ENCODE data around the gene ADNP.

Gene ADNP

DNA sequence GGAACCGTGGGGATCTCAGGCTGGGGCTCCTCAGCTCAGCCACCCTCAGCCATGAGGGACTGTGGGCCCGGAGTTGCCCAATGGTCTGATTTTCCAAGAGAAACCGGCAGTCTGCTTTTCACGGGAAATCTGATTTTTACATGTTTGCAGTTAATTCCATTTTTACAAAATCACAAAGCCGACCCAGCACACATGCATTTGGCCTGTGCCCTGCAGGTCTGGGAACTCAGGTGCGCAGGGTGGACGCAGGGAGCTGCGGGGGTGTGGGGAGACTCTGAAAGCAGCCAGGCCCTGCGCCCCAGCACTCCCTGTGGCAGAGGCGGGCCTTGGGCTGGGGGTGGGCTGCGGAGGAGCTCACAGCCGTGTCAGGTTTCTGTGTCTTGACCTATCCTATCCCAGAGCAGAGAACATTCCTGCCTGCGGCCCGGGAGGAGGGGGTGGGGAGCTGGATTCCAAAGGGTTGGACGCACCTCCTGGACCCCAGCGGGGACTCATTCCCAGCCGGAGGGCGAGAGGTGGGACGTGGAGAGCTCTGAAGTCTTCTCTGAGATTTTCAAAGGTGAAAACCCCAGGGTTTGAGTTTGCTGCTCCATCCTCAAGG, 60.6 kb downstream of the ADNP start:
- DNase-seq = no peak

DNA sequence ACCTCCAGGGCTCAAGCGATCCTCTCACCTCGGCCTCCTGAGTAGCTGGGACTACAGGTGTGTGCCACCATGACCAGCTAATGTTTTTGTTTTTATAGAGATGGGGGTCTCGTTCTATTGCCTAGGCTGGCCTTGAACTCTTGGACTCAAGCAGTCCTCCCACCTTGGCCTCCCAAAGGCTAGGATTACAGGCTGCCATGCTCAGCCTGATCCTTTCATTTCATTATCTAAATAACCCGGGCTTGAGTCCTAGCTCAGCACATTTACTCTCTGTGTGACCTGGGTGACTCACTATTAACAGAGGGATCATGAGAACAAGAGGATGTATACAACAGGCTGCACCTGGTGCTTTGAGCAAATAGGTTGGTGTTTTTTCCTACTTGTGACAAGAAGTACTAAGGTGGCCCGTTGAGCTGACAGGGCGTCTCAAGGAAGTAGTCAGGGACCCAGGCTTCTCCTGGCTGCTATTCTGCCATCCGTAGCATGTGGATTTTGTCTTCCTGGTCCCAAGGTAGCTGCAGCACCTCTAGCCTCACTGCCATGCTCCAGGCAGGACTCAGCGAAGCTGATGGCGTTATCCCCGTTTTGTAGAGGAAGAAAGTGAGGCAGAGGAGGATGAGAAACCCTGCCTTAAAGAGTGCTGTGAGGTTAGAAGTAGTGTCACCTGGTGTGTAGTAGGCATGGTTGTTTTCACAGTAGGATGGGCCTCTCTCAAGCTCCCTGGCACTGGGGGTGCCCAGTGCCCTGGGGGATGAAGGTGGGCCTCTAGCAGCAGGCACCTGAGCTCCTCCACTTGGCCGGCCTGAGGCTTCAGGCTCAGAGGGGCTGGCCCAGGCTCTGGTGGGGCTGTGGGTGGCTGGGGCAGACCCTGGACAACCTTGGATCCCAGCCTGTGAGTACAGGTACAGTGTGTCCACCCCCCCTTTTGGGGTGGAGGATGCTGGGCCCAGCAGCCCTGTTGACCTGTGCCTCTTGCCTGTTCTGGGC, 62.4 kb downstream of the ADNP start:
- peak; percentile 65 for DNase-seq

DNA sequence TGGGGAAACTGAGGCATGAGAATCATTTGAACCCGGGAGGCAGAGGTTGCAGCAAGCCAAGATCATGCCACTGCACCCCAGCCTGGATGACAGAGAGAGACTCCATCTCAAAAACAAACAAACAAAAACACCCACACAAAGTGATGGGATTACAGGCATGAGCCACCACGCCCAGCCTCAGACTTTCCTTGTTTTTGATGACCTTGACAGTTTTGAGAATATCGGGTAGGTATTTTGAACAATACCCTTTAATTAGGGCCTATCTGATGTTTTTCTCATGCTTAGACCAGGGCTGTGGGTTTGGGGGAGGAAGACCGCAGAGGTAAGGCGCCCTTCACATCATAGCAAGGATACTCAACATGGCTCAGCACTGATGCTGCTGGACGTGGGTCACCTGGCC, 63.4 kb downstream of the ADNP start:
- no peak for DNase-seq

DNA sequence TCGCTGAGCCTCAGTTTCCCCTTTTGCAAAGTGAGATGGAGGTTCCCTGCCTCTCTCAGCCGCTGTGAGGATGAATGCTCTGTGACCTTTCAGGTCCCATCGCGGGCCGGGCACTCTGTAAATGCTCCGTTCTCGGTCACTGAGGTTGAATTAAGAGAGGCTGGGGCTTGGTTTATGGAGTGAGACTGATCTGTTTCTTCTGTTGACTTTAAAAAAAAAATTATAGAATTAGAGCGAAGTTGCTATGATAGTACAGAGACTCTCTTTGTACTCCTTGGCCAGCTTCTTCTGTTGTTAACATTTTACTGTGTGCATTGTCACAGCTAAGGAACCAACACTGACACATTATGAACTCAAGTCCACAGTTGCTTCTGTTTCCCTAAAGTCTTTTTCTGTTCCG, 64.4 kb downstream of the ADNP start:
- DNase-seq = no peak

DNA sequence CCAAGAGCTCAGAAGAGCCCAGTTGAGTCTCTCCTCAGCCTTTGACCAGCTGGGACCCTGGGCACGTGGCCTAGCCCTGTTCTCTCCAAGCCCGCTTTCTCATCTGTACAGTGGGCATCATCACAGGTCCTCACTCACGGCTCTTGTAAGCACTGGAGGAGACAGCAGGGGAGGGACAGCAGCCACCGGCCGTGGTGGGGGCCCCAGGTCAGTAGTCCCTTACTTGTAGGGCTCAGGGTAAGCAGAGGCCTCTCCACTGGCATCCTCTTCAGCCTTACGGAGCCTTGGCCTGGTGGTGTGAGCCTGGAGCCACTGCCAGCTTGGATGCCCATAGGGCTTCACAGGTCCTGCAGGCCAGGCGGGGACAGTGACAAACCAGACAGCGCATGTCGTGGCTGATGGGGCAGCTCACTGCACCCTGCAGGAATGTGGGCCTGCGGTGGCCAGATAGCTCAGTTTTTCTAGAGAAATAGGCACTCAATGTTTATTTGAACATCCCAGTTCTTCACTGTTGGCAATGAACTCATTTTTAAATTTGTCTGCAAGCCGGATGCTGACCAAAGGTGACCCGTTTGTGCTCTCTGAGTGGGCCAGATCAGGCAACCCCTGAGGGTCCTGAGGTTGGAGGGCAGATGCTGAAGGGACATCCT, 65.1 kb downstream of the ADNP start:
- no peak for DNase-seq

DNA sequence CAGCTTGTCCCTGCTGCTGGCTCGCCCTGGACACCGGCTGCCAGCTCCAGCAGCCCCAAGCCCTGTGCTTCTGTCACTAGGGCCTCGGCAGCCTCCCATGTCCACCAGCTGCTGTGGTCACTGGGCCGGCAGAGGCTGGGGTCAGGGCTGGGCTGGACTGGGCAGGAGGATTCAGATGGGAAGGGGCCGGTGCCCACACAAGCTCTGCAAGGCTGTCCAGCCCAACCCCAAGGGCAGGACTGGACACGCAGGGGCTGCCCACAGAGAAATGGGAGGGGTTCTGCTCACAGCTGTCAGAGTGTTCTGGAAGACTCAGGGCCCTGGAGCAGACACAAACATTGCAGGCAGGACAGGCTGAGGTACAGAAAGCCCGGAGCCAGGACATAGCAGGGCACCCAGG, 65.6 kb downstream of the ADNP start:
- DNase-seq = no peak

DNA sequence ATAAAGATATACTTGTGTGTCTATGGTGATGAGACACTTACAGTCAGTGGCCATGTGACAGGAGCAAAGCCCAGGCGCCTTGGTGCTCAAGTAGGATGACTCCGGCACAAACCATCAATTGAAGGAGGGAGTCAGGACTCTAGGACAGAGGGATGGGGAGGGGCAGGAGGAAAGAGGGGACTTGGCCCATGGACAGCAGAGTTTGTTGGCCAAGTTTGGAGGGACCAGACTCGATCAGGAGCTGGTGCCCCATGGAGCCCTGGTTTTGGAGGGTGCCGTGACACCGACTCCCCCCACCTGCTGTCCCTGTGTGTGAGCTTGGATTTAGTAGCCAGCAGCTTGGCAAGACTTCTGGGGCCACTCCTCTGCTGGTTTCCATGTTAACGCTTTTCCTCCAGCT, 66.1 kb downstream of the ADNP start:
- no peak for DNase-seq

DNA sequence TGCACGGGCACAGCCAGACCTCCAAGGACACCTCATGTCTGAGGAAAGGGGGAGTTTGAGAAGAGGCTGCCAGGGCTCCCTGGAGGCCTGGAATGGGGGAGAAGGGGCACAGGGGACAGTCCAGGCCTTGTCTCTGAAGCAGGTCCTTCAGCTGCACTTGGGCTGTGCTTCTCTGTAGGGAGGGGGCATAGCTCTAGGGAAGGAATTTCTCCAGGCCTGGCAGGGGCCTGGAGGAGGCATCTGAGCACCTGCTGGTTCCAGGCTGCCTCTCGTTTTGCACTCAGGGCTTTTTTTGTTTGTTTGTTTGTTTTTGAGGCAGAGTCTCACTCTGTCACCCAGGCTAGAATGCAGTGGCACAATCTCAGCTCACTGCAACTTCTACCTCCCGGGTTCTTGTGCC, 68.7 kb downstream of the ADNP start:
- no peak for DNase-seq

DNA sequence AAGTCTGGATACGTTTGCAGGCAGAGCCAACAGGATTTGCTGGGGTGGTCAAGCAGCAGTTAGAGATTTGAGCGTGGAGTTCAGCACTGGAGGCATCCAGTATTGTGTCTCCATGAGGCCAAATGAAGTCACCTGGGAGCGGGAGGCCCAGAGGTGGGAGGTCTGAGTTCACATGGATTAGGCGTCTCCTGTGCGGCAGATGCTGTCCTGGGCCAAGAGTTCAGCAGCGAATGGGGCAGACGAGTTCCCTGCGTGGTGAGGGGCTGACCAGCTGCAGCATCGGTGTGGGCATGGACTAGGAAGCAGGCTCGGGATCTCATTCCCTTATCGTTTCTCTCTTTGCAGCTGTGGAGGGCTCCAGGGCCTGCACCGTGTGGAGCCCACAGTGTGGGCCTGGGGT, 70.2 kb downstream of the ADNP start:
- DNase-seq = no peak

DNA sequence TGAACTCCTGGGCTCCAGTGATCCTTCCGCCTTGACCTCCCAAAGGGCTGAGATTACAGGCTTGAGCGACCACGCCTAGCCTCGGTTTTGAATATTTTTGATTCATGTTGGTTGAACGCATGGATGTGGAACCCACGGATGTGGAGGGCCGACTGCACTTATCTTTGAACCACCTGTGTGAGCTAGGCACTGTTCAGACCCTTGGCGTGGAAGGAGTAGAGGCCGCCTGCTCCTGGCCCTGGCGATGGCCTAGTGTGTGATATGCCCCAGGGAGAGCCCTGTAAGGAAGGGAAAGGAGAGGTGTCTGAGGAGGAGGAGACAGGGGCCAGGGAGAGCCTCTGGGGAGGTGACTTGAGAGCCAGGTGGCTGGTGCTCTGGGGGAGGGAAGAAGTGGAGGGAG, 72.1 kb downstream of the ADNP start:
- DNase-seq = no peak

DNA sequence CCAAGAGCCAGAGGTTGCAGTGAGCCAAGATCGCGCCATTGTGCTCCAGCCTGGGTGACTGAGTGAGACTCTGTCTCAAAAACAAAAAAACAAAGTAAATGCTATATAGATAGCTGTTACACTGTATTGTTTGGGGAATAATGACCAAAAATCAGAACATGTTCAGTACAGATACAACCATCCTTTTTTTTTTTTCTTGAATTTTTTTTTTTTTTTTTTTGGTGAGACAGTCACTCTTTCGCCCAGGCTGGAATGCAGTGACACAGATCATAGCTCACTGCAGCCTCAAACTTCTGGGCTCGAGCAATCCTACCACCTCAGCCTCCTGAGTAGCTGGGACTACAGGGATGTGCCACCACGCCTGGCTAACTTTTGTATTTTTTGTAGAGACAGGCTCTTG, 72.7 kb downstream of the ADNP start:
- DNase-seq = no peak

DNA sequence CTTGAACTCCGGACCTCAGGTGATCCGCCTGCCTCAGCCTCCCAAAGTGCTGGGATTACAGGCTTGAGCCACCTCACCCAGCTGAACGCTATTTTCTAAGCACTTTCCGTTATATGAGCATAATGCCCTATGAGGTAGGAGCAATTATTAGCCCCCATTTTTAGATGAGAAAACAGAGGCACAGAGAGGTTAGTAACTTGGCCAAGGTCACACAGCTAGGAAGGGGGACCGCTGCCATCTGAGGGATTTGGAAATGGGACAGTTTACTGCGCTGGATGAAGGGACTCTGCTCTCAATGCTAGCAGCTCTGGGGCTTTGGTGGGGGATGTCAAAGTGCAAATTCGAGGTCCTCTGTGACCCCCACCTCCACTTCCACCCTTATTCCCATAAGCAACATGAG, 73.9 kb downstream of the ADNP start:
- DNase-seq = no peak

DNA sequence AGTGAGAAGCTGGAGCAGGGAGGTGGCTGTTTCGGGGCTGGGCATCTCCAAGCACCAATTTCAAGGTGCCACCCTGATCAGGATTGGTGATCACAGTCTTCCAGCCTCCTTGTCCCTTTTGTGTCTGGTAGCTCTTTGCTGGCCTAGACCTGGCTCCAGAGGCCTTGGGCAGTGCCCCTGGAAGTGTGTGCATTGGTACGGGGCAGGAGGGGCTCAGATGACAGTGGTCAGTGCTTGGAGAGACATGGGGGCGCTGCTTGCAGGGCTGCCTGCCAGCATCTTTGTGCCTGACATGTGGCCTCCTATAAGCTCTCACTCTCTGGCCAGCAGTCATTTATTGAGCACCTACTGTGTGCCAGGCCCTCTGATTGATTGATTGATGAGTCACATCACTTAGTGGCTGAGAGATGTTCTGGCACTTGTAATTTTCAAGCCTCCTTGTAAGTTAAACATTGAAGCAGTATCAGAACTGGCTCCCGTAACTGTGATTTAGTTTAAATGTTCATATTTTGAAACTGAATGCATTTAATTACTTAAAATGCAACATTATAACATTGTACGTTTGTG, 74.7 kb downstream of the ADNP start:
- DNase-seq = no peak

DNA sequence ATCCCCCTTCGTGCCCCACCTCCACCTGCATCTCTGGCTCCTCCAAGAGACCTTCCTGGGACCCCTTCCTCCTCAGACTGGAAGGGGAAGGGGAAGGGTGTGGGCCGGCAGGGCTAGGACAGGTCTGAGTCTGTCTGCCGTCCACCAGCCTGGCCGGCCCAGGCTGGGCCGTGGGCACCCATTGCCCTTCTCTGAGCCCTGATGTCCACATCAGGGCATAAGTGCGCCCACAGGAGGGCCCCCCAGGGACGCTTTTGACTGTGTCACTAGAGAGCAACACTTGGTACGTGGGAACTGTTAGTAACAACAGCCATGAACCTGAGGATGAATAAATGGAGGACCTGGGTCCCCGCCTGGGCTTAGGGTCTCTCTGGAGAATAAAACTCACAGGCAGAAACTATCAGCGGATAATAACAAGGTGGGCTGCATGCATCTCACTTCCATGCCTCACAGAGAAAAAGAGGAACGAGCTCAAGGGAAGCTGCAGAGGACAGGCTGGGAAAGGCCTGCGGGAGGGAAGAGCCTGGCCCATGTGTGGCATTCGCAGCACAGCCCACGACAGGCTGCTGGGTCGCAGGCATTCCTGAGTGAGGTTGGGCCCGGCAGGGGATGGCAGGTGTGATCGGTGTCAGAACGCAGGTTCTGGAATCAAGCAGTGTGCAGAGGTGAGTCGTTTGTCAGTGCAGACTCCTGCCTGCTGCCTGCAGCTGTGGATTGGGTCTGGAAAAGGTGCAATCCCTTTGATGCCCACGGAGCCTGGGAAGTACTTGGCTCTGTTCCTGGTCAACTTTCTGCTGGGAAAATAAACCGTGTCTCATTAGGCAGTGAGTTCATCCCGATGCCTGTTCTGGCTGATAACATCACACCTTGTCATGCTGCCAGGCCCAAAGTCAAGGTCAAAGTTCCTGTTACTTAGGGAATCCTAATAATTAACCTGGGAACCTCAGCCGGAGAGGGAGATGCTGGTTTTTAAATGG, 75.5 kb downstream of the ADNP start:
- no peak for DNase-seq

DNA sequence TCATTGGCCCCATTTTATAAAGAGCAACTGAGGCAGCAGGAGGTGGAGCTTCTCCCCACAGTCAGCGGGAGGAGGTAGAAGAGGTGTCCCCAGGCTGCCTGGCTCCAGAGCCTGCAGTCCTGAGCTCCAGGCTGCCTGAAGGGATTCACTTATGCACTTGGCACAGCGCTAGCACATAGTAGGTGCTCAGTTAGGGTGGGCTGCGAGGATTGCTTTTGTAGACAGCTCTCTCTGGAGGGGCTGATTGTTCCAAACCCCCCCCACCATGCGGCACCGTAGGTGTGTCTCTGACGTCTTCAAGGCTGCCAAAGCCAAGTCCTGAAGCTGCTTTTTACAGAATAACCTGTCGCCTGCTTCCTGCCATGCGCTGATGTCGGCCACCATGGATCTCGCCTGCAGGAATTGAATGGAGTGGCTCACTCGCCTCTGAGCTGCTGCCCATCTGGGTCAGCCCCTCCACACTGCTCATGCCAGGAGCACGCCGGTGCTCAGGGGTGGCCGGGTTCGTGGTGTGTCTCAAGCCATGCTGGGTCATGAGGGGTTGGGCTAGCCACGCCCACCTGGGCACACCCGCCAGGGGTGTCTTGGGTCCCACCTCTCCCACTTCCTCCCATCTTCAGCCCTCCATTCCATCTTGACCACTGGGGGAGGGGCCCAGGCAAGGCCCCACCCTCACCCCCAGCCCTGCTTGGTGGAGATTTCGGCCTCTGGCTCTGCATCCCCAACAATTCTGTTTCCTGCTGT, 76.6 kb downstream of the ADNP start:
- no peak for DNase-seq

DNA sequence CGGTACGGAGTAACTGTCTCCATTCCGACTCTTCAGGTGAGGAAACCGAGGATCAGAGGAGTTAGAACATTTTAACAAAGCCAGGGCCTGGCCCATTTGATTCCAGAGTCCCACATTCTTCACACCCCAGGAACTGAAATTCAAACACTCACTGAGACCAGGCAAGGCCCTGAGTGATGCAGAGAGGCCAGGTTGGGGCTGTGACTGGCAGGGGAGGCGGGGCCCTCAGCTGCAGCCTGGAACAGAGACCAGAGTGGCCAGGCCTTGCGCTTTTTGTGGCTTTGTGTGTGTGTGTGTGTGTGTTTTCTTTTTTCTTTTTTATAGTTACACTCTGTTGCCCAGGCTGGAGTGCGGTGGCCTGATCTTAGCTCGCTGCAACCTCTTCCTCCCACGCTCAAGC, 79.2 kb downstream of the ADNP start:
- DNase-seq = no peak

DNA sequence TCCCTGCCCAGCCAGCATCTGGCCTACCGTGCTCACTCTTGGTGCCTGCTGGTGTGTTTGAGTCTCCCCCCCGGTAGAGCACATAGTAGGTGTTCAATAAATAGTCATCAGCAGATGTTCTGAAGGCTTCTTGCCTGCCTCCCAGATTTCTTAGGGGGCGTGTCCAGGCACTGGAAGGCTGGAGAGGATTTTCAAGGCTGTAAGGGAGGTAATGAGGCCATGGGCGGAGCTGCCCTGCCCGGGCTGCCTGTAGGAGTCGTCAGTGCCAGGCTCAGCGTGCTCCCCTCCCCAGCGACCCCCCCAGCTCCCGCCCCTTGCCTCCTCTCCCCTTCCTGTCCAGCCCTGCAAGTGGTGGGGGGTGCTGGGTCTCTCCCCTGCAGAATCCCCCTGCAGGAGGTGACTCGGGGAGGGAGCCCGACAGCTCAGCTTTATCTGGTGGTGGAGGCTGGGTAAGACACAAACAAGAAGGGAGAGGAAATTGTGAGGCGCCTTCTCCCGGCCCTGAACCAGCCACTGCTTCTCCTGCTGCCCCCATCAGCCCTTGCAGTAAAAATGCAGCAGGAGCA, 80.4 kb downstream of the ADNP start:
- no peak for DNase-seq

DNA sequence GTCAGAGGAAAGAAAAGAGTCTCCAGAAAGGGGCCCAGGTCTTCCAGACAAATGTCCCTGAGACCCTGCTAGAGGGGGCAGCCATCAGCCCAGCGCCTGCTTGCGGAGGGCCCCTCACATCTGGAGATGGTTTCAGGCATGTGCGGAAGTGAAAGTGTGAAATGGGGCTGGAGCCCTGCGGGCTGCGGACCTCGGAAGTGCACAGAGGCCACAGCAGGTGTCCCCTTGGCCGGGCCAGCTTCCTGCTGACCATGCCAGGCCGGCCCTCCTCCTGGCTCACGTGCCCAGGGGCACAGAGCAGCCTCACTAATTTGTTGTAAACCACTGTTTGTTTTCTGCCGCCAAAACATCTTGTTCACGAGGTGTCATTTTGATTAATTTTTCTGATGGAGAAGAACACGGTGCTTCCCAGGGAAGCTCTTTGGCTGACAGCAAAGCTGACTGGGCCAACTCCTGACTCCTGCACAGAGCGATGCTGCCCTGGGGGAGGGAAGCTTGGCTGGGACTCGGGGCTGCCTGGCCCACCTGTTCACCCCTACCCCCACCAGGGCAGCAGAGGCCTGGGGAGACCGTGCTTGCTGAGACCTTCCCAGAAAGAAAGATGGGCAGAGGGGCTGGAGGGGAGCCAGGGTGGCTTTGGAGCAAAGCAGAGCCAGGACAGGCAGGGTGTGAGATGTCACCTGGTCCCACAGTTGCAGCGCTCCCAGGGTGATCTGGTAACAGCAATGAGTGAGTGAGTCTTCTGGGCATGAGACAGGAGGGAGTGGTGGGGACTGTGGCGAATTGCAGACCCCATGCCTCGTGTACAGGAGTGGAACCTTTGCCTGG, 82.2 kb downstream of the ADNP start:
- DNase-seq = no peak

DNA sequence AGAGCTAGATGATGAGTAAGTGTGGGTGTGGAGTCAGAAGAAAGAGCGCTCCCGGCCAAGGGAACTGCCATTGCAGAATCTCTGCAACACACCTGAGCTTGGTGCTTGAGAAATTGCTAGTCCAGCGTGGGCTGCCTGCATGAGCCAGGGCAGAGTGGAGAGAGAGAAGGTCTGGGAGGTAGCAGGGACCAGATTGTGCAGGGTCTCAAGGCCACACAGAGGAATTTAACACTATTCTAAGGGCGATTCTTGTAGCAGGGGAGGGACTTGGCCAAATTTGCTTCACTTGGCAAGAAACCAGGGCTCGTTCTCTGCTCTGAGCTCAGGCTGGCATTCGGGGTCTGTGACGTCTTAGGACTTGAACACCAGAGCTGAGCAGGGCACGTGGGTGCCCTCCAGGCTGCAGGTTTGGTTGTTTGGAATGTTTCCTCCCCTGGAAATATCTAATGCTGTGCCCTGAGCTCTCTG, 82.9 kb downstream of the ADNP start:
- DNase-seq = no peak

DNA sequence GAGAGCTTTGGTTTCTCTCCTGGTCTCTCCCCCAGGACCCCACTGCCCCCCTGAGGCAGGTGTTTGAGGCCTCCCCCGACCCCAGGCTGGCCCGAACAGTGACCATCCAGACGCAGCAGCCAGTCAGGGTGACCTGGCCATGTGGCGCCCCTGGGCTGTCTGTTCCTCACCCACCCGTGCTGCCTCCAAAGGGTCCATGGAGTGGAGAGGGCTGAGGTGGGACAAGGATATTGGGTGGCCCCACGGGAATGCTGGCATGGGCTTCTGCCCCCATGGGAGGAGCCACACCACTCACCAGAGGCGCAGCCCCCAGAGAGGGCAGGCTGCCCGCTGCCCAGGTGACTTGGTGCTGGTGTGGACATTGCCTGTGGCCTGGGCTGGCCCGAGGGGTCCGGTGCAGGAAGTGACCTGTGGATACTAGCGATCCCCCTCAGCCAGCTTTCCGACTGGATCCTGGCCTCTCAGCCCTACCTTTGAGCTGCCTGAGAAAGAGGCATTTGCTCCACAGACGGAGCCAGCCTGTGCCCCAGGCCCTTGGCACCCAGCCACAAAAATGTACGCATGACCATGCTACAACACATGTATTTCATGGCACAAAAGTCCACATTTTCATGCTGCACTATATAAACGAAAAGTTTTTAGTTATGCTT, 85.5 kb downstream of the ADNP start:
- DNase-seq = no peak

Measured in NCI-H774 (cell line).